ENCODE results near the gene SPRY2. TPM values are rescaled to one million over a fixed set of nuclear protein-coding genes. Genes with fewer than 3 reads are reported as not detected.

SPRY2 gene
- total RNA-seq, 1 donor from 2014 or later, result 57.7 TPM

- H3K27me3 Mint-ChIP-seq (ENCODE audit: low read depth), result no peaks in the 10 kb centered on the region
- H3K9me3 Mint-ChIP-seq, result no peaks in the 10 kb centered on the region
- no peak overlapping the region for H3K4me3 Mint-ChIP-seq
- H3K36me3 Mint-ChIP-seq, result no peaks in the 10 kb centered on the region
- no peak for DNase-seq (ENCODE audit: low spot score in 2 of 2, unreplicated experiment in 2 of 2)
- TF ChIP-seq, protein P1, sequence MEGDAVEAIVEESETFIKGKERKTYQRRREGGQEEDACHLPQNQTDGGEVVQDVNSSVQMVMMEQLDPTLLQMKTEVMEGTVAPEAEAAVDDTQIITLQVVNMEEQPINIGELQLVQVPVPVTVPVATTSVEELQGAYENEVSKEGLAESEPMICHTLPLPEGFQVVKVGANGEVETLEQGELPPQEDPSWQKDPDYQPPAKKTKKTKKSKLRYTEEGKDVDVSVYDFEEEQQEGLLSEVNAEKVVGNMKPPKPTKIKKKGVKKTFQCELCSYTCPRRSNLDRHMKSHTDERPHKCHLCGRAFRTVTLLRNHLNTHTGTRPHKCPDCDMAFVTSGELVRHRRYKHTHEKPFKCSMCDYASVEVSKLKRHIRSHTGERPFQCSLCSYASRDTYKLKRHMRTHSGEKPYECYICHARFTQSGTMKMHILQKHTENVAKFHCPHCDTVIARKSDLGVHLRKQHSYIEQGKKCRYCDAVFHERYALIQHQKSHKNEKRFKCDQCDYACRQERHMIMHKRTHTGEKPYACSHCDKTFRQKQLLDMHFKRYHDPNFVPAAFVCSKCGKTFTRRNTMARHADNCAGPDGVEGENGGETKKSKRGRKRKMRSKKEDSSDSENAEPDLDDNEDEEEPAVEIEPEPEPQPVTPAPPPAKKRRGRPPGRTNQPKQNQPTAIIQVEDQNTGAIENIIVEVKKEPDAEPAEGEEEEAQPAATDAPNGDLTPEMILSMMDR (IDR thresholded peaks at IDR 0.05; ENCODE audit: unreplicated experiment), result no peak
- H3K27ac Mint-ChIP-seq, result no peak overlapping the region
- H3K4me1 Mint-ChIP-seq, result peaks cover 32% of the 10 kb centered on the region
Measured at GRCh38 chr13:80309926-80310325, 31.0 kb downstream of the SPRY2 start.

DNA sequence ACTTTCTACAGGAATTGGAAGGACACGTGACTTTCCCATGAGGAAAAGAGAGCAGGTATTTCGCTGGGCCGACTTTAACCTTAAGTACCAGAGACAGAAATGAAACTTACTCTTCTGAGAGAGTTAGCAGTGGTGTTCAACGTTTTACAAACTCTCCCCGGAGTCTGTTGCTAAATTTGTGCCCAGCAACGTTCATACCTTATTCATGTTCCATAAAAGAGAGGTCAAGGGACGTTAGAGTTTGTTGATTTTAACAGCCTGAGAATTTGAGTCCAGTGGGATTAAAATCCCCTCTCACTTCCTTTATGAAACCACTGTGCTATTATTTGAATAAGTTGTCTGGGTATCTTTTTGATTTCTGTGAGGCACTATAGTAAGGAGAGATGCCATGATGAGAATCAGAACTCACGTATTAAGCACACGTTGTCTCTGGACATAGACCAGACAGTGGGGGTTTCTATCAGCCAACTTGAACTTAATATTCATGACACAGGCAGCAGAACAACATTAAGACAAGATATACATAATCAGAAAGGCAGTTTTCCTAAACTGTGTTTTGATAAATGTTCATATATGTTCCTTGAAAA is 33.4 kb downstream of the SPRY2 start:
- Mint-ChIP-seq H3K9me3 (peaks cover 4% of the 10 kb centered on the region), H3K4me3 (no peak overlapping the region), H3K36me3 (peaks cover 3% of the 10 kb centered on the region), H3K27ac (peak overlapping the region; percentile 87), H3K4me1 (peaks cover 25% of the 10 kb centered on the region), H3K27me3 (ENCODE audit: low read depth) (no peaks in the 10 kb centered on the region)
- DNase-seq (ENCODE audit: low spot score in 2 of 2, unreplicated experiment in 2 of 2), result no peak
- TF ChIP-seq, protein P1 (IDR thresholded peaks at IDR 0.05; ENCODE audit: unreplicated experiment), result no peak

DNA sequence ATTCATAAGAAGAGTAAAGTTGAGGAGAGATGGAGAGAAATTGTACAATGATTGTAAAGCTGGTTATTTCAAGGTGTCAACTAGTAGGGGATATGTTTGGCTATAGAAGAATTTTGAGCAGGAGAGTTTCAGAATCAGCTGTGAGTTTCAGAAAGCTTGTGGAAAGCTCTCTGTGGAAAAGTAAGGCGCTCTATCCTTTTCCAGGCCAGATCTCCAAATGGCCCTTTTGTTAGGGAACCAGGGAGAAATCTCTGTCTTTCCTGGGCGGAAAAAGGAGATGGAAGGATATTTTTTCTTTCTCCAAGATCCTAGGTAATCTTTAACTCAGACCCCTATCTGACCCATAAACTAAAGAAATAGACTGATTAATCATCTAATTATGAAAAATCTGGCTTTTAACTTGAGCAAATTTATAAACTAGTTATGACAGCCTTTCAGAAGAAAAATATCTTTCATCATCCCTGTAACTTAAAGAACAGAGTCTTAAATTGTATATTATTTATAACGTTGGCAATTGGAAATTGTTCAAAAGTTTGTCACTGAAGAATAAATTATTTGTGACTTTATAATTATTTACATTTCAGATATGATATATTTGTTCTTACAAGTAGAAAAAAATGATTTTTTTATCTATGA is 34.5 kb downstream of the SPRY2 start:
- DNase-seq (ENCODE audit: low spot score in 2 of 2, unreplicated experiment in 2 of 2), result no peak
- Mint-ChIP-seq H3K4me1 (peaks cover 22% of the 10 kb centered on the region), H3K27me3 (ENCODE audit: low read depth) (no peaks in the 10 kb centered on the region), H3K9me3 (peaks cover 4% of the 10 kb centered on the region), H3K27ac (peak overlapping the region; percentile 51), H3K4me3 (no peak overlapping the region), H3K36me3 (peaks cover 3% of the 10 kb centered on the region)
- TF ChIP-seq, protein P1 (IDR thresholded peaks at IDR 0.05; ENCODE audit: unreplicated experiment), result no peak

DNA sequence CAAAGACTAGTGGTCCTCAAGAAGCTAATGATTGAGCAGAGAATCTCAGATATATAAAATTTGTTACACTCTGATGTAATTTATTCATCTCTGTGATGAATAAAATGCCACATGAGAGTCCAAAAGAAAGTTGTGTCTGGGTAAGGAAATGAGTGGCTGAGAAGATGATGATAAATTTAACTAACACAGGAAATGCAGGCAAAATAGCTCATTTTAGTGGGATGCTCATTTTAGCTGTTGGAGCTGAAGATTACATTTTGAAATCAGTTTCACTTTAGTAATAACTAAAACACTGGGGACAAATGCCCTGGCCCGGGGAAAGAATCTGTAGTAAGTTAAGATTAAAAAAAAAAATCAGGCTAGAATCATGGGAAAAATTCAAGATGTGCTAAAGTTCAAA is 35.2 kb downstream of the SPRY2 start:
- H3K4me3 Mint-ChIP-seq, result no peak overlapping the region
- TF ChIP-seq, protein P1 (IDR thresholded peaks at IDR 0.05; ENCODE audit: unreplicated experiment), result no peak
- peaks cover 3% of the 10 kb centered on the region for H3K36me3 Mint-ChIP-seq
- peak overlapping the region; percentile 51 for H3K27ac Mint-ChIP-seq
- H3K27me3 Mint-ChIP-seq (ENCODE audit: low read depth), result no peaks in the 10 kb centered on the region
- DNase-seq (ENCODE audit: low spot score in 2 of 2, unreplicated experiment in 2 of 2), result no peak
- H3K4me1 Mint-ChIP-seq, result peaks cover 22% of the 10 kb centered on the region
- H3K9me3 Mint-ChIP-seq, result peaks cover 4% of the 10 kb centered on the region

- DNase-seq (ENCODE audit: low spot score in 2 of 2, unreplicated experiment in 2 of 2), result no peak
- no peaks in the 10 kb centered on the region for H3K27me3 Mint-ChIP-seq (ENCODE audit: low read depth)
- no peak overlapping the region for H3K27ac Mint-ChIP-seq
- H3K4me3 Mint-ChIP-seq, result no peak overlapping the region
- TF ChIP-seq, protein P1 (IDR thresholded peaks at IDR 0.05; ENCODE audit: unreplicated experiment), result no peak
- H3K36me3 Mint-ChIP-seq, result peaks cover 3% of the 10 kb centered on the region
- H3K4me1 Mint-ChIP-seq, result peaks cover 21% of the 10 kb centered on the region
- peaks cover 4% of the 10 kb centered on the region for H3K9me3 Mint-ChIP-seq
Measured at GRCh38 chr13:80303225-80303811, 37.6 kb downstream of the SPRY2 start.
